Colonic mucosa (tissue), 4 donors: ENCODE measurements around the gene ERBB3. TPM values are rescaled to one million over a fixed set of nuclear protein-coding genes. Genes with fewer than 3 reads are reported as not detected.

Source experiments
- DNase-seq: peaks from one replicate; pipeline ENCODE4 v3.0.0-alpha.2; 2020
- H3K27ac ChIP-seq: fragments of 200-600 bp; one replicate; pipeline ENCODE4 v1.8.0; 2021
- H3K27me3 ChIP-seq: fragments of 200-600 bp; one replicate; pipeline ENCODE4 v1.8.0; 2021
- H3K36me3 ChIP-seq: fragments of 200-600 bp; one replicate; pipeline ENCODE4 v1.8.0; 2021
- H3K4me1 ChIP-seq: fragments of 200-600 bp; one replicate; pipeline ENCODE4 v1.8.0; 2021; ENCODE audit warnings: mild to moderate bottlenecking
- H3K4me3 ChIP-seq: fragments of 200-600 bp; one replicate; pipeline ENCODE4 v1.8.0; 2021
- H3K9ac ChIP-seq, 2 donors: one replicate each; pipeline ENCODE4 v1.7.0; 2013; ENCODE audit warnings: control low read depth in 2 of 2, low read depth in 2 of 2, low read length in 2 of 2
- H3K9me3 ChIP-seq: fragments of 200-600 bp; one replicate; pipeline ENCODE4 v1.8.0; 2021
- CTCF ChIP-seq: fragments of 200-600 bp; IDR thresholded peaks from one replicate; pipeline ENCODE4 v1.8.0; 2022; ENCODE audit warnings: antibody characterized with exemption, mild to moderate bottlenecking
- intact Hi-C: fragments of 100-400 bp; cut with DNase I; formaldehyde crosslinking; loops from one replicate; pipeline ENCODE4 v1.14.1; 2022
- total RNA-seq, 2 donors: library from RNA; stranded (reverse); fragmentation: NEBNext Ultra II Directional in 1 of 2; extraction: Animal tissue kit (Norgen Biotek cat#: 25700) in 1 of 2; gene quantifications; one replicate each; pipeline ENCODE4 v1.2.1, GENCODE V29; 2021
- donor health status: healthy.
- donor health status: DM: no; HTN: no; CAD: no.
- donor health status: DM: no; HTN: no; CAD: no.

ERBB3 gene
- total RNA-seq, 2 donors from 2014 or later = 158 to 206 TPM

- H3K27ac ChIP-seq = peak overlapping the region; percentile 81
- peak overlapping the region; percentile 38 to 100 for H3K9ac ChIP-seq
- TF ChIP-seq CTCF = no peak
- H3K36me3 ChIP-seq = no peaks in the 10 kb centered on the region
- H3K27me3 ChIP-seq = no peaks in the 10 kb centered on the region
- no peak for DNase-seq
- intact Hi-C loops = loop anchor here (5.0 kb wide), 1 partner anchor 35 kb away; no protein-coding TSS in a partner anchor
- H3K4me3 ChIP-seq = peak overlapping the region; percentile 90
- no peaks in the 10 kb centered on the region for H3K9me3 ChIP-seq
- H3K4me1 ChIP-seq = peaks cover 14% of the 10 kb centered on the region
Measured at GRCh38 chr12:56127485-56127887, 47.5 kb downstream of the ERBB3 start.

- peak within 1 kb of the TSS; percentile 81 for H3K27ac ChIP-seq
- no peaks in the 10 kb centered on the region for H3K36me3 ChIP-seq
- no peaks in the 10 kb centered on the region for H3K27me3 ChIP-seq
- peak within 1 kb of the TSS; percentile 95 to 100 for H3K9ac ChIP-seq
- TF ChIP-seq CTCF = no peak
- no peaks in the 10 kb centered on the region for H3K9me3 ChIP-seq
- peak; percentile 99 for DNase-seq
- intact Hi-C loops = loop anchor here (5.0 kb wide), 1 partner anchor 34 kb away; no protein-coding TSS in a partner anchor
- H3K4me1 ChIP-seq = peaks cover 14% of the 10 kb centered on the region
- peak within 1 kb of the TSS; percentile 90 for H3K4me3 ChIP-seq
Measured at GRCh38 chr12:56127888-56128669, 48.1 kb downstream of the ERBB3 start, which contains the start of gene ESYT1. Gene ESYT1, plus strand, starts transcription at chr12:56128267. Its CDS starts 53 bp downstream, at chr12:56128320.

GRCh38 chr12:56128670-56129205 lies 48.8 kb downstream of the ERBB3 start:
- DNase-seq = peak; percentile 44

GRCh38 chr12:56129206-56129941 lies 49.4 kb downstream of the ERBB3 start:
- Histone ChIP-seq H3K36me3 (peaks cover 5% of the 10 kb centered on the region), H3K4me3 (peak overlapping the region; percentile 90), H3K9ac (peak overlapping the region; percentile 95 to 100), H3K9me3 (no peaks in the 10 kb centered on the region), H3K27ac (peak overlapping the region; percentile 77), H3K27me3 (no peaks in the 10 kb centered on the region), H3K4me1 (peaks cover 14% of the 10 kb centered on the region)
- intact Hi-C loops = loop anchor here (5.0 kb wide), 1 partner anchor 33 kb away; no protein-coding TSS in a partner anchor
- DNase-seq = peak; percentile 74
- no peak for TF ChIP-seq CTCF

More at GRCh38 chr12:56128670-56129205, 48.8 kb downstream of the ERBB3 start:
- peak overlapping the region; percentile 95 to 100 for H3K9ac ChIP-seq
- peaks cover 14% of the 10 kb centered on the region for H3K4me1 ChIP-seq
- no peaks in the 10 kb centered on the region for H3K36me3 ChIP-seq
- no peak for TF ChIP-seq CTCF
- no peaks in the 10 kb centered on the region for H3K27me3 ChIP-seq
- peak overlapping the region; percentile 77 for H3K27ac ChIP-seq
- peak overlapping the region; percentile 90 for H3K4me3 ChIP-seq
- intact Hi-C loops = loop anchor here (5.0 kb wide), 1 partner anchor 34 kb away; no protein-coding TSS in a partner anchor
- H3K9me3 ChIP-seq = no peaks in the 10 kb centered on the region

GRCh38 chr12:56129942-56130495 lies 50.1 kb downstream of the ERBB3 start:
- TF ChIP-seq CTCF = no peak
- H3K36me3 ChIP-seq = peaks cover 5% of the 10 kb centered on the region

More at GRCh38 chr12:56129942-56130495, 50.1 kb downstream of the ERBB3 start:
- intact Hi-C loops = loop anchor here (5.0 kb wide), 1 partner anchor 32 kb away; no protein-coding TSS in a partner anchor
- peak overlapping the region in 1 of 2 donors; percentile 100 for H3K9ac ChIP-seq
- H3K9me3 ChIP-seq = no peaks in the 10 kb centered on the region
- peak overlapping the region; percentile 77 for H3K27ac ChIP-seq
- no peak overlapping the region for H3K4me3 ChIP-seq
- H3K27me3 ChIP-seq = no peaks in the 10 kb centered on the region
- H3K4me1 ChIP-seq = peaks cover 14% of the 10 kb centered on the region
- DNase-seq = no peak
